Activated gamma-delta T cell treated with Interleukin-2 at 50 U/mL for 16 hours (primary cell): ENCODE measurements around the gene APBA2.

Experiments
- DNase-seq: peaks from one replicate; pipeline ENCODE4 v3.0.0-alpha.2; 2020

The APBA2 gene

DNA sequence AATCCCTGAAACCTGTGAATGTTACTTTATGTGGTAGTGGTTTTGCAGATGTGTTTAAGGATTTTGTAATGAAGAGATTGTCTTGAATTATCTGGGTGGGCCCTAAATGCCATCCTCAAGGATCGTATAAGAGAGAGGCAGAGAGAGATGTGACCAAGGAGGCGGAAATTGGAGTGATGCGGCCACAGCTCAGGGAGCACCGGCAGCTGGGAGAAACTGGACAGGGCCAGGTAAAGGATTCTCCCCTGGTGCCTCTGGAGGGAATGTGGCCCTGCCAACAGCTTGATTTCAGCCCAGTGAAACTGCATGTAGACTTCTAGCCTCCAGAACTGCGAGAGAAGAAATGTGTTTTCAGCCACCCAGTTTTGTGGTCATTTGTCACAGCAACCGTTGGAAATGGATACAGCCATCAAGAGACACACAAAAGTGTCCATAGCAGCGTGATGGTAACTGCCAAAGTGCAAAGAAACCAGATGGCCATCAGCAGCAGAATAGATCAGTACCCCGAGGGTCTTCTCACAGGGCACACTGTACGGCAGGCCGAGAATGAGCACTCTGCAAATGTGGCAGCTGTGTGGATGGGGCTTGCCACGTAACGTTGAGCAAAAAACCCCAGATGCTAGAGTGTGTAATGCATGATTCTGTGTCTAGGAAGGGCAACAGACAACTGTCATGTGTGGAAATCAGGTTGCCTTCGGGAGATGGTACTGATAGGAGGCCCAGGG is 12.2 kb downstream of the APBA2 start:
- DNase-seq: no peak

DNA sequence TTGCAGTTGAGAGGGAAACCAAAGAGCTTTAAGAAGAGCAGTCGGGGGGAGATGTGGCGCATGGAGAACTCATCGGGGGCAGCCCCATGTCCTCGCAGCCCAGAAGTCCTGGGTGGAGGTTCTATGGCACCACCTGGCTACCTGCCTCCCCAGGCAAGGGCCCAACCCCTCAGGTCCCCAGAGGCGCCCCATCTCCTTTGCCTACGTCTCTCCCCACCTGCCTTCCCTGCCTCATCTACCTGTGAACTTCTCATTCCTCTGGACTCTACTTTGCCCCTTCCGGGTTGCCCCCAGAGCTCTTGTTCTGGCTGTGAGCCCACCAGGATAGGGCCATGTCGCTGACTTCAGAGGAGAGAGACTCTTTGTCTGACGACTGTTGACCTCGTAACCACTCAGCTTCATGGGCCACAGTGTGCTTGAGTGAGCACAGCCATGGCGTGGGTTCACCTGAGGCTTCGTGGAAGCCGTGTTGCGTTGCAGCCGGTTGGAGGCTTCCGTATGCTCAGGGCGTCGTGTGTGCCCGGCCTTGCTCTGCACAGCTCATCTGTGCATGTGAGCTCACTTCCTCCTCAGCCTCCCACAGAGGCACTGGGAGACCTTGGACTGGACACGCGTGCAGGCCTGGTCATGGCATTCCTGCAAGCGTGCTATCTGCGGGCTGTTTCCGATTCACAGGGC is 13.4 kb downstream of the APBA2 start:
- no peak for DNase-seq

GRCh38 chr15:28900041-28900891 is 14.5 kb downstream of the APBA2 start:
- DNase-seq: no peak

DNA sequence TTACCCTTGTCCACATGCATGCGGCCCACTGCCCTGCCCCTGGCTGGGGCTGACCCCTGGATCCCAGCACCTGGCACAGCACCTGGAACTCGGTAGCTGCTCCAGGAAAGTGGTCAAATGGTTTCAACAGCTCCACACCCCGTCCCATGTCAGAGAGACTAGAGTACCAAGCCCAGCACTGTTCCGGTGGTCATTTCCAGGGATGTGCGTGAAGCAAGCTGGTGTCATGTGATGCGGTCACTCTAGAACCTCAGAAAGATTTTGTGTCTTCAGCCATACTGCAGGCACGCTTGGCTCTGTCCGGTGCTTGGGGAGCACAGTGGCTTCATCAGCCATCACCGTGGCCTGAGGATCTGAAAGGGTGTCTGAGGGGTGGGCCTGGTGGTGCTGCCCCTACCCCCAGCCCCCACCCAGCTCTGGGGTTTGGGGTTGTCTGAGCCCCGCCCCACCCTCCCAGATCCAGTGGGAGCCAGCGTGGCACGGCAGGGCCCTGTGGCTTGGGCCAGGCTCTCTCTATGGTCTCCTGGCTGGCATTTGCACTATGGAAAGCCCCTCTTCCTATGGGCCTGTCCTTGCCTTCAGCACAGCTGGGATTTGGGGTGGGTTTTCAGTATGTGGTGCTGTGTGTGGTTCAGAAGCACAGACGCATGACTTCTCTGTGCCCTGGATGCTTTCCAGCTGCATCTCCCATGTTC is 15.3 kb downstream of the APBA2 start:
- no peak for DNase-seq

DNA sequence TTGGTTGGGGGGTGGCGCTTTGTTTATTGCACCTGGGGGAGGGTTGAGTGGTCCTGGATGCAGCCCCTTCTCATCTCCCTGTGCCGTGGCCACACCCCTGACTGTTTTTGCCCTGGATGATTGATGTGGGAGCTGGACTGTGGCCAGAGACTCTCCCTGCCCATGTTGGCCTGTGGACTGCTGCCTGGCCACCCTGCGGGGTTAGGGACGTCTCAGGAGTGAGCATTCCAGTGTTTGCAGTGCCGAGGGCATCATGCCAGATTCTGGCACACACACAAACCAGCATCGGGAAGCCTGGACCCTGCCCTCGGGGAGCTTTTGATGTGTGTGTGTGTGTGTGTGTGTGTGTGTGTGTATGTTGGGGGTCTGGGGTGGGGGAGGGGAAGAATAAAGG is 15.8 kb downstream of the APBA2 start:
- no peak for DNase-seq

- no peak for DNase-seq
Measured at GRCh38 chr15:28901987-28902745, 16.4 kb downstream of the APBA2 start.

DNA sequence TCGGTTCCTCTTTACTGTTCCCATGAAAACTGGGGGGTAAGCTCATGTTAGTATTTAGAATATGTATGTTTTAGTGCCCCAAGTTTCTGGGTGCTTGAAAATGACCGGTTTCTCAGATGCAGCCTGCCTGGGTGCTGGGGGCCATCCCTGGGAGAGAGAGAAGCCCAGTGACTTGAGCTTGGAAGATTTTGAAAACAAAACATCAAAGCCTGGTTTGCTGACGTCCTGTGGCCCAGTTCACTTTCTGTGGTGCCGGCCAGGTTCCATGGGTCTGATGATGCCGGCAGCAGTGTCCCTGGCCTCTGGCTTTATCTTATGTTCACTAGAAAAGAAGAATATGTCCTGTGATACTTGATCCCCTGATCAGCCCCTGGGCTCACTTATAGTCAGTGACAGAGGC is 17.1 kb downstream of the APBA2 start:
- no peak for DNase-seq

GRCh38 chr15:28903555-28903954 is 17.8 kb downstream of the APBA2 start:
- no peak for DNase-seq

DNA sequence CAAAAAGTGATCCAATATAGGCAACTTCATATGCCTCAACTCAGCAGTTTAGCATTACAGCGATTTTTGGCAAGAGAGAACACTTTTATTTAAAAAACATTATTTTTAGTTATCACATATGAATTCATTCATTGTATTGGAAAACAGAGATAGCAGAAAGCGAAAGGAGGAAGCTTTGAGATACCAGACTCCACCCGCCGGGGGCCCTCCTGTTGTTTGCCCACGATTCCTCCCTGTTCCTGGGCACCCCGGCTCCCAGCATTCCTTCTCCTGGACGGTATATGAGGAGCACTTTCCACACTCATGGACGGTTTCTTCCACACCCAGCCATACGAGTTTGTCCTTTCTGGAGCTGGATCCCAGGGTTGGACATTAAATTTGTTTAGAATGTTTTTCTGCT is 18.2 kb downstream of the APBA2 start:
- no peak for DNase-seq

GRCh38 chr15:28904541-28905315 is 19.0 kb downstream of the APBA2 start:
- DNase-seq: no peak

DNA sequence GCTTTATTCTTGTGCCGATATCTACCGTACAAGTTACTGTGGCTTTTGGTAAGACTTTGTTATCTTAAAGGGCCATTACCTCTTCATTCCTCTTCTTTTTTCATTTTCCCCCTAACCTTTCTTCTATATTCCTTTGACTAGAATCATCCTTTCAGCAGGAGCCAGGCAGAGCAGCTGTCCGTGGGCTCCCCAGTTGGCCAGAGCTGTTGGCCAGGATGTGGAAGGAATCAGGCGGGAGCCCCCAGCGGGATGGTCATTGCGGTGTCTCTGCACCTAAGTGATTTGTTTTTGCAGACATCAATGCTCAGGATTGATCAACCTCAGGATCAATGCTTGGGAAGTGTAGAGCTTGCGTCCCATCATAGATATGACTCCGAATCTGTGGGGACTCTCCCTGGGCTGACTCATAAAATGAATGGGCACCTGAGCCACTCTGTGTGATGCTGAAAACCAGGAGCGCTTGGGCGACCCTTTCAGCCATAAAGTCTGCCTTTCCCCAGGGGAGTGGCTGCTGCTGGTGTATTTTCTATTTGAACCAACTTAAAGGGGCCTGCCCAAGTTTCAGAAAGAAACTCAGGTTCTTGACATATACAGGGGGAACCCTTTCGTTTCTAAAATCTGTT is 21.7 kb downstream of the APBA2 start:
- no peak for DNase-seq

DNA sequence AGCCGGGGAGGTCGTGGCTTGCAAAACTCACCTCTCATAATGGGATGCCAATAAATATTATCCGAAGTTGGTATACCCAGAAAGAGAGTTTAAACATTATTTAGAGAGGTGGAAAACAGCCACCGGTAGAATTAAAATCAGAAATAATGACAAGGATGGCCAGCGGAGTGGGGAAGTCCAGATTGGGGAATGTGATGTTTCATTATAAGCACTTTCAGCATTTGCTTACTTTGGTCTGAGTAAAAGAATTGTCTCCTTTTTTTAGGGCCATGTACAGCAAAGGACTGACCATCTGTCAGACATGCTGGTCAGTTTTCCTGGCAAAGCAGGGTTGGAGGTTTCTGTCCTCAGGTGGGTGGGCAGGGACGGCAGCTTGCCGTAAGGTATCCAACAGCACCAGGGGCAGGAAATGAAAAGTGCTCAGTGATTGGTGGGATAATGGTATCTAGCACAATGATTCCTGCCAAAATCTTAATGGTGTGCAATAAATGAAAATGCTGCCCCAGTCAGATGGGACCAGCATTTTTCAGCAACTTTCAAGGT is 24.3 kb downstream of the APBA2 start:
- DNase-seq: no peak

DNA sequence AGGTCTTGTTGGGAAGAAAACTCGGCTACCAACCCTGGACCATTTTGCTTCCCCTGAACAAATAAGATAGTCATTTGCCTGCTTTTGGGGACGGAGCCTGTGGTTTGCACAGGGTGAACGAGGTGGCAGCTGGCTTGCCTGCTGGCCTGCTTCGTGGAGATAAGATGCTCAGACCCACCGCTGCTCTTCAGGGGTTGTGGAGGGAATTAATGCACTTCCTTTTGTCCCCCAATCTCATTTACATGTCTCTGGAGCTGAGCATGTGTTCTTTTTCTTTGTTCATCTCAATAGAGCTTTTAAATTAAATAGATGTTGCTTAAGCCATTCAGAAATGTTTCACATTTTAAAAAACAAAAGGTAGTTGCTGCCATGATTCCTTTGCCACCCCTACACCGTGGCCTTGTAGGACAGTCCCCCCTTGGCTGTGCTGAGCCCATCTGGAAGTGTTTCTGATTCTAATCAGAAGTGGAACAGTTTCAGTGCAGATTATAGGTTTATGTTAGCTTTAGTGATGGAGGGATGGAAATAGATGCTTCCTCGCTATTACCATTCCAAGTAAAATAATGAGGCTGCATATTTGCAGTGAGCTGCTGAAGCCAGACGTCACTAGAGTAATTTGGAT is 25.6 kb downstream of the APBA2 start:
- no peak for DNase-seq

DNA sequence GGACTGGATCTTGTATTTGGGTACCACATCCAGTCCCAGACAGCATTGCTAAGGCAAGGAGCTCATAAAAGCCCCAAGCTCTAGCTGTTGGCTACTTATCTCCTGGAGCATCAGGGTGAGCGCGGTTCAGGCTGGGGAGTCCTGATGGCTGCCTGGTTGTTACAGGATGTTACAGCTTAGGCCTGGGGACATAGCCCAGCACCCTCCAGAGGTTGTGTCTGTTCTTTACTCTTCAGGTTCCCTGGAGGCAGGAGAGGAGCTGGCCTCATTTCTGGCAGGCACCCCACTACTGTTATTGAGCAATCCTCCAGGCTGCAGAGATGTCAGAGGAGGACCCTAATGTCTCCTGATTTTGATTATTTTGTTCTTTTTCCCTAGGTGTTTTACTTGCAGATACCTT is 26.6 kb downstream of the APBA2 start:
- DNase-seq: no peak

DNA sequence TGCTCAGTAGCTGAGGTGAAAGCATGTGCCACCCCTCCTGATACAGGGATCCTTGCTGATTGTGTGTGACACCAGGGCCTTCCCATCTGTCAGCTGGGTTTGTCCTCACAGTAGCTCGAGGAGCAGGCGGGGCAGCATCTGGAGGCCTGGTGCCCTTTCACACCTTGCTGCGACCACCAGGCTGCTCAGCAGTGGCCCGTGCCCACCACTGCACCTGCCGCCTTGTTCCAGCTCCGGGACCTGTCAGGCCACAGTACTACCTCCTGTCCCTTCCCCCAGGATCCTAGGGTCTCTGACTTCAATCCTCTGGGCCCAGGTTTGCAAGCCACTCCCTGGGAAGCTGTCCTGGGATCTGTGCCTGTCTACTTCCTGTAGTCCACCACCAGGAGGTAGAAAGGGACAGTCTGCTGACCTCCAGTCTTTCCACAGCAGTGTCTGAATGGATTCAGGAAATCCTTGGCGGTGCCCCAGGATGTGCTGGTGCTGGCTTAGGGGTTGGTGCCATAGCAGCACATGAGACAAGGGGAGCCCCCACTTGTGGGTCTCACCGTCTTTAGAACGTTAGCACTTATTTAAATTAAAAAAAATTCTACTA is 27.5 kb downstream of the APBA2 start:
- DNase-seq: no peak

- no peak for DNase-seq
Measured at GRCh38 chr15:28914046-28914445, 28.3 kb downstream of the APBA2 start.

- DNase-seq: no peak
Measured at GRCh38 chr15:28914483-28915023, 28.8 kb downstream of the APBA2 start.

GRCh38 chr15:28915041-28915810 is 29.5 kb downstream of the APBA2 start:
- no peak for DNase-seq

DNA sequence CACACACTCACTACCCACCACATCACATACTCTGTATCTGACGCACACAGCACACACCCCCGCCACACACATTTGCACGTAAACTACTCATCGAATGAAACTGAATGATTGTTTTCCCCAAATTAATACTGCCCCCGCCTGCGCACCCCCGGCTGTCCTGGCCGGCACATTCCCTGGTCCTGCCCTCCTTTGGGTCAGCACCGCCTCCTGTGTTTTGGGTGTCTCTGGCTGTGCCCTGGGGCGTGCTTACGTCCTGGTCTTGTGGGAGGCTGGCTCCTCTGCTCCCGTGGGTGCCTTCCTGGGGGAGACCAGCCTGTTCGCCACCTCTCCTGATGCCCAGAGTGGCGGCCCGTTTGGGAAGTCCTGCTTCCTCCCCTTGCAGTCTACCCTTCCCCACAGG is 30.2 kb downstream of the APBA2 start:
- DNase-seq: no peak
